B cell (primary cell): ENCODE results near the gene MUC5AC. TPM values are rescaled to one million over a fixed set of nuclear protein-coding genes. Genes with fewer than 3 reads are reported as not detected.

ENCODE experiments used
- ATAC-seq: fragments of 200-7000 bp; cut with Tn5 transposase; one replicate; pipeline ENCODE4 v1.10.0; 2021; ENCODE audit warnings: low read depth, mild to moderate bottlenecking, moderate number of reproducible peaks, moderate library complexity
- CTCF ChIA-PET: fragments of 350-600 bp; sonication (Branson Sonifier 250); formaldehyde crosslinking; loops from one replicate; lab custom pipeline; 2021; ENCODE audit warnings: antibody characterized with exemption, inconsistent platforms; lab: Charles Lee
- POLR2A ChIA-PET: fragments of 350-600 bp; sonication (Branson Sonifier 250); formaldehyde crosslinking; loops from one replicate; lab custom pipeline; 2021; ENCODE audit warnings: antibody characterized with exemption; lab: Charles Lee
- DNase-seq: peaks from one replicate; pipeline ENCODE4 v3.0.0; 2013
- H2AFZ ChIP-seq: 2 replicates; pipeline ENCODE4 v1.6.1; 2012; ENCODE audit warnings: mild to moderate bottlenecking, low read depth, low read length; ENCODE audit not compliant: insufficient read depth, poor library complexity, severe bottlenecking
- H3K27ac ChIP-seq, 2 donors: 1 replicate in 1 of 2; 2 replicates in 1 of 2; pipeline ENCODE4 v1.5.1; 2012 to 2013; ENCODE audit warnings: low read length in 2 of 2, mild to moderate bottlenecking in 2 of 2, moderate library complexity in 1 of 2
- H3K27me3 ChIP-seq, 4 experiments: fragments of 200-600 bp in 1 of 4; sonication (generic) in 1 of 4; replicated peaks in 1 of 4; 1 replicate in 2 of 4; 2 replicates in 2 of 4; pipeline versions ENCODE4 v1.6.1 to v1.7.0; 2013 to 2016; ENCODE audit warnings: low read length in 3 of 4, mild to moderate bottlenecking in 2 of 4, mixed read lengths in 1 of 4, moderate library complexity in 1 of 4; ENCODE audit not compliant: insufficient read depth in 4 of 4, control insufficient read depth in 3 of 4; ENCODE audit errors: control extremely low read depth in 1 of 4
- H3K36me3 ChIP-seq, 2 experiments: replicated peaks in 1 of 2; 1 replicate in 1 of 2; 2 replicates in 1 of 2; pipeline versions ENCODE4 v1.6.1 to v1.7.1; 2013; ENCODE audit warnings: low read length in 1 of 2; ENCODE audit not compliant: insufficient read depth in 2 of 2, control insufficient read depth in 1 of 2; ENCODE audit errors: control extremely low read depth in 1 of 2, extremely low read depth in 1 of 2
- H3K4me1 ChIP-seq, 2 donors: fragments of 200-600 bp in 1 of 2; sonication (generic) in 1 of 2; 1 replicate in 1 of 2; 2 replicates in 1 of 2; pipeline versions ENCODE4 v1.5.1 to v1.6.1; 2013 to 2017; ENCODE audit warnings: low read length in 2 of 2; ENCODE audit not compliant: control insufficient read depth in 2 of 2, insufficient read depth in 2 of 2
- H3K4me2 ChIP-seq: replicated peaks from 2 replicates; pipeline ENCODE3; 2012; ENCODE audit warnings: mild to moderate bottlenecking, low read depth, low read length; ENCODE audit not compliant: poor library complexity, severe bottlenecking
- H3K4me3 ChIP-seq, 5 experiments: fragments of 200-600 bp in 1 of 5; sonication (generic) in 1 of 5; 1 replicate in 3 of 5; 2 replicates in 2 of 5; pipeline versions ENCODE4 v1.5.1 to v1.7.0; 2011 to 2016; ENCODE audit warnings: low read length in 4 of 5, mild to moderate bottlenecking in 4 of 5, low read depth in 2 of 5, control low read depth in 1 of 5, moderate library complexity in 1 of 5; ENCODE audit not compliant: insufficient read depth in 1 of 5; ENCODE audit errors: control extremely low read depth in 1 of 5, extremely low read depth in 1 of 5
- H3K79me2 ChIP-seq: fragments of 200-600 bp; sonication (generic); one replicate; pipeline ENCODE4 v1.6.0; 2016; ENCODE audit warnings: low read length; ENCODE audit not compliant: control insufficient read depth, insufficient read depth
- H3K9ac ChIP-seq: fragments of 200-600 bp; sonication (generic); 2 replicates; pipeline ENCODE4 v1.6.1; 2017; ENCODE audit warnings: mild to moderate bottlenecking, low read length, moderate library complexity
- H3K9me3 ChIP-seq, 3 donors: one replicate each; pipeline versions ENCODE4 v1.6.1 to v1.7.1; 2013; ENCODE audit warnings: low read length in 2 of 3; ENCODE audit not compliant: control insufficient read depth in 2 of 3, insufficient read depth in 1 of 3; ENCODE audit errors: control extremely low read depth in 1 of 3
- H4K20me1 ChIP-seq: 2 replicates; pipeline ENCODE4 v1.6.0; 2012; ENCODE audit warnings: mild to moderate bottlenecking, low read length; ENCODE audit not compliant: insufficient read depth, control insufficient read depth, poor library complexity, severe bottlenecking
- H3K27ac Mint-ChIP-seq: one replicate; pipeline ENCODE4 v1.8.0; 2021; ENCODE audit warnings: mixed read lengths
- H3K27me3 Mint-ChIP-seq: one replicate; pipeline ENCODE4 v1.8.0; 2021; ENCODE audit warnings: mixed read lengths
- H3K4me1 Mint-ChIP-seq: one replicate; pipeline ENCODE4 v1.8.0; 2021; ENCODE audit warnings: mixed read lengths
- H3K4me3 Mint-ChIP-seq: one replicate; pipeline ENCODE4 v1.8.0; 2021; ENCODE audit warnings: mixed read lengths
- H3K9me3 Mint-ChIP-seq: one replicate; pipeline ENCODE4 v1.8.0; 2022; ENCODE audit warnings: mixed read lengths; ENCODE audit not compliant: insufficient read depth
- CTCF ChIP-seq: fragments of 200-600 bp; IDR thresholded peaks from one replicate; pipeline ENCODE4 v1.8.0; 2022; ENCODE audit warnings: antibody characterized with exemption, mild to moderate bottlenecking
- EZH2 ChIP-seq: IDR thresholded peaks from 2 replicates; pipeline ENCODE4 v1.6.1; 2012; ENCODE audit warnings: borderline replicate concordance, low read depth, mild to moderate bottlenecking, moderate library complexity, low read length; ENCODE audit not compliant: insufficient read depth, poor library complexity, severe bottlenecking
- WGBS: methylation state at CpG from one replicate; pipeline ENCODE4 v1.1.5; 2013; ENCODE audit warnings: missing lambda C conversion rate; ENCODE audit not compliant: insufficient coverage; 5-methylcytosine and 5-hydroxymethylcytosine counted together
- intact Hi-C: fragments of 100-400 bp; cut with micrococcal nuclease; formaldehyde crosslinking; loops from one replicate; pipeline ENCODE4 v1.10.0; 2022
- polyA plus RNA-seq: library from polyadenylated mRNA; depleted of rRNA; stranded (reverse); fragments of >200 nt; gene quantifications from 2 replicates; pipeline ENCODE4 v1.2.3, GENCODE V29; 2012
- total RNA-seq, 2 donors: library from RNA; stranded (reverse); fragments of 120-200 nt in 1 of 2; gene quantifications; 1 replicate in 1 of 2; 2 replicates in 1 of 2; pipeline versions ENCODE4 v1.2.3 to v1.2.4, GENCODE V29; 2013 to 2022

The MUC5AC gene
- total and polyA plus RNA-seq, 2 donors (not counting 1 experiment from before 2014, with no cell fraction given), result not detected

- H3K4me1 ChIP-seq, result no peaks in the 10 kb centered on the region
- H4K20me1 ChIP-seq, result no peaks in the 10 kb centered on the region
- H3K4me3 ChIP-seq, result no peak overlapping the region
- Mint-ChIP-seq H3K4me3 (no peak overlapping the region), H3K9me3 (no peaks in the 10 kb centered on the region), H3K4me1 (no peaks in the 10 kb centered on the region), H3K27me3 (peaks cover 4% of the 10 kb centered on the region), H3K27ac (no peak overlapping the region)
- ChIA-PET CTCF (interaction anchor here (0.8 to 0.9 kb wide), 2 partner anchors 289 to 348 kb away, joined by 3 read pairs; no protein-coding TSS in a partner anchor), POLR2A (no interaction called here)
- no peaks in the 10 kb centered on the region for H3K79me2 ChIP-seq
- no peak overlapping the region for H3K27ac ChIP-seq
- H3K4me2 ChIP-seq, result no peak overlapping the region
- DNase-seq, result no peak
- H3K9me3 ChIP-seq, result no peaks in the 10 kb centered on the region
- no peaks in the 10 kb centered on the region for H3K36me3 ChIP-seq
- intact Hi-C loops, result no loop called here
- H3K9ac ChIP-seq, result no peak overlapping the region
- peak; percentile 15 for TF ChIP-seq CTCF
- no peak for TF ChIP-seq EZH2
- ATAC-seq, result no peak
- WGBS, result 83% methylated on average over 39 of the region's 41 CpGs
- peaks cover 0 to 2% (median 0%) of the 10 kb centered on the region in 4 experiments for H3K27me3 ChIP-seq
- H2AFZ ChIP-seq, result no peak overlapping the region
These were observed 68.7 kb downstream of the MUC5AC start for GRCh38 chr11:1226226-1226985.

GRCh38 chr11:1226986-1227550 is 69.3 kb downstream of the MUC5AC start:
- no peak for DNase-seq

More at GRCh38 chr11:1226986-1227550, 69.3 kb downstream of the MUC5AC start:
- ChIA-PET POLR2A (no interaction called here), CTCF (interaction anchor here (0.9 kb wide), 1 partner anchor 348 kb away, joined by 3 read pairs; no protein-coding TSS in a partner anchor)
- Mint-ChIP-seq H3K27me3 (peaks cover 3% of the 10 kb centered on the region), H3K4me3 (no peak overlapping the region), H3K4me1 (no peaks in the 10 kb centered on the region), H3K9me3 (no peaks in the 10 kb centered on the region), H3K27ac (no peak overlapping the region)
- intact Hi-C loops, result no loop called here
- Histone ChIP-seq H3K4me3 (no peak overlapping the region), H3K9ac (no peak overlapping the region), H3K9me3 (no peaks in the 10 kb centered on the region), H3K4me1 (no peaks in the 10 kb centered on the region), H3K27me3 (peaks cover 0 to 2% (median 0%) of the 10 kb centered on the region in 4 experiments), H2AFZ (no peak overlapping the region), H3K27ac (no peak overlapping the region), H3K36me3 (no peaks in the 10 kb centered on the region), H3K4me2 (no peak overlapping the region), H4K20me1 (no peaks in the 10 kb centered on the region), H3K79me2 (no peaks in the 10 kb centered on the region)
- no peak for TF ChIP-seq CTCF
- no peak for TF ChIP-seq EZH2
- no peak for ATAC-seq
- WGBS, result 79% methylated on average over 22 of the region's 23 CpGs
